ENCODE measurements around the gene OSBPL5.

The OSBPL5 gene

GRCh38 chr11:3197878-3198528 lies 32.9 kb upstream of the OSBPL5 start:
- no peak for DNase-seq

- no peak for DNase-seq
These were observed 32.1 kb upstream of the OSBPL5 start for GRCh38 chr11:3197044-3197695.

DNA sequence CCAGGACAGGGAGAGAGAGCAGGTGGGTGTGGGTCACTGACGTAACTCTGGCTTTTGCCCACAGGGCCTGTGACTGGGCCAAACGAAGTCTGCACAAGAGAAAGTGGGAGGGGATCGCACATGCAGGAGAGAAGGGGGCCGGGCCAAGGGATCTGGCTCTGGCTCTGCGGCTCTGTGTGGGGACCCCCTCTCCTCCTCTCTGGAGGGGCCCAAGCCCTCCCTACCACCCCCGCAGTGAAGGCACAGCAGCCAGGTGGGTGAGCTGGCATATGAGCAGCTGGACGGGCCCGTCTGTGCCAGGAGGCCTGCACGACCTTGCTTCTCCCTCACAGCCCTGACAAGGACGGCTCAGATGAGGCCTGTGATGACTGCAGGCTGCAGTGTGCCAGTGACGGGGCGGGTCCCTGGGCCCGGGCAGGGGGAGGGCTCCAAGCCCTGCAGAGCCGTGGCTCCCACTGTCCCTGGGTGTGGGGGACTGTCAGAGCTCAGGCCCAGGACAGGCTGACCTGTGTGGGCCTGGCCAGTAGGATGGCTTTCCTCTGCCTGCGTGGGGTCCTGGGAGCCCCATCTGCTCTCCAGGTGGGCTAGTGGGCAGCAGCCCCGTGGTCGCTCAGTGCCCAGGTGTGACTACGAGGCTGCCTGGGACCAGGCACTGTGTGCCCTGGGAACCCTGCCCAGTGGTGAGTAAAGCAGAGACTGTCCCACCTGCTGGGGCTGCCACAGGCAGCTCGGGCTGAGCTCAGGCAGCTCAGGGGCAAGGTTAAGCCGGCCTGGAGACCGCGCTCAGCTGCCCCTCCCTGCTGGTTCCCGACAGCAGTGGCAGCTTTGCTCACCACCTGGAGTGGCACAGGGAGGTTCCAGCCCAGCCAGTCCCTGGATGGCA lies 31.3 kb upstream of the OSBPL5 start:
- DNase-seq = no peak

- no peak for DNase-seq
These were observed 30.4 kb upstream of the OSBPL5 start for GRCh38 chr11:3195251-3196160.

GRCh38 chr11:3194016-3194816 lies 29.1 kb upstream of the OSBPL5 start:
- no peak for DNase-seq

DNA sequence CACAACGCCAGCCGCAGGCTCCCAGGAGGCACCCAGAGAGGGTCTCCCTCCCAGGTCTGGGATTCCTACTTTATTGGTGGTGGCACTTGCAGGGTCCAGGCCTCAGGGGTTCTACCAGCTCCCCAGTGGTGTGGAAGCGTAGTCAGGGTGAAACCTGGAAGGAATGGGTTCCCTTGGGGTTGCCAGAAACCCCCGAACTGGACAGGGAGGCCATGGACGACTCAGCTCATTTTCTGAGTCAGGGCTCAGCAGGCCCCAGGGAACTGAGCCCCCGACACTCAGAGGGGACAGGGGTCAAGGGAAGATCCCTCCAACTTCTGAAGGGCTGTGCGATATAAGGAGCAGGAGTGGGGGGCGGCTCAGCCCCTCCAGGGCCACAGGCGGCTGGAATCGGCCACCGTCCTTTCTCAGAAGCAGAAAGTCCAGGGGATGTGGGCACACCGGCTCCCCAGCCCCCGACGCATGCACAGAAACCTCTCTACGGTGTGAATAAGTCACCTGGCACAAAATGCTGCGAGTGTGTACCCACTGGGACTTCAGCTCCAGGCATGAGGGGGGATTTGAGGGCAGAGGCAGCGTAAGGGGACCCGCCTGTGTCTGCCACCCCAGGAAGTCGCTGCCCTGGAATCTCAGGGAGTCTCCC lies 28.4 kb upstream of the OSBPL5 start:
- DNase-seq = no peak

- no peak for DNase-seq
These were observed 27.6 kb upstream of the OSBPL5 start for GRCh38 chr11:3192511-3193372.

- no peak for DNase-seq
These were observed 26.6 kb upstream of the OSBPL5 start for GRCh38 chr11:3191586-3192324.

- DNase-seq = no peak
These were observed 25.5 kb upstream of the OSBPL5 start for GRCh38 chr11:3190600-3190999.

DNA sequence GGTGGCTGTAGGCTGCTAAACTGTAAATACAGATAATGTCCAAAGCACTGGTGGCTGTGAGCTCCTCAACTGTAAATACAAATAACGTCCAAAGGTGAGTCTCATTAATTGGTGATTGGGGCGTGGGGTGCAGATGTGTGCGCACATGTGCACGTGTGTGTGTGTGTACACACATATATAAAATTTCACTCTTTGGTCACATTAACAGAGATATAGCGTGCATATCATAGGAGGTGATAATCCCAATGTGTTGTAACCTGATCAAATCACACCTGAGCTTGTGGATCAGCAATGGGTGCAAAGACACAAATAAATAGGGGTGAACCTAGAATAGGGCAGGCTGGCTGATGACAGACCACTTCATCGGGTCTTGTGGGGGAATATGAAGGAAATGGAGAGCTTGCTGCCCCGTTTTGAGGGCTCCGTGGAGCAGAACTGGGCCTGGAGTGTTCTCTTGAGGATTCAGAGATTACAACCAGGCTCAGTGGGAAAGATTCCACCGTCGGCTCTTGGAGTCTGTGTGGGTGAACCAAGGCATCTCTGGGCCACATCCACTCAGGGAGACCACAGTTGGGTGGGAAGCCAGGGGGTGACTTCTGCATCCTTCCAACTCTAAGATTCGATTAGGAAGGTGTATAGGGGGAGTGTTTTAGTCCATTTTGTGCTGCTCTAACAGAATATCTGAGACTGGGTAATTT lies 24.9 kb upstream of the OSBPL5 start:
- DNase-seq = no peak

DNA sequence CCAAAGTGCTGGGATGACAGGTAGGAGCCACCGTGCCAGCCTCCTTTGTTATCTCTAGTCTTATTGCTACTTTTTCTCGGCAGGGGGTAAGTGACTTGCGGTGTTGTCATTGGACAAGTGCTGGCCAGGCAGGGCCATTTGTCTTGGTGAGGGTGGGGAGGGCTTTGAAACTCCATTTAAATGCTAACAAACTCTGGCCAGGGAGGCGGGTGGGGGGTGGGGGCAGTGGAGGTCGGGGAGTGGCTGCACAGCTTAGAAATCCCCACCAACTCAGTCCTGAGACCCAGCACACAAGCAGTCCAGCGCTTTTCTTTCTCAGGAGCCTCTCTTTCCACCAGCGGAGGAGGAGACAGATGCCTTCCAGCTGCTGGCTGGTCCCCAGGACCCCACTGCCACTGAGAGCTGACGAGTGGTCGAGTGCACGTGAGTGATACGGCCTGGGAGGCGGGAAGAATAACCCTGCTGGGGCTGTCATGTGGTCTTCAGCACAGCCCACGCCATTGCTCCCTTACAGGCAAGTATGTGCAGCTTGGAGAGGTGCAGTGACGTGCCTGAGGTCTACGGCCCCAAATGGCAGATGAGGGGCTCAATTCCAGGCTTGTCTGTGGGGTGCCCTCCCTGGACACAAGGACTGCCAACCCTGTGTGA lies 24.2 kb upstream of the OSBPL5 start:
- no peak for DNase-seq

GRCh38 chr11:3188496-3189195 lies 23.5 kb upstream of the OSBPL5 start:
- DNase-seq = no peak

GRCh38 chr11:3186166-3186953 lies 21.2 kb upstream of the OSBPL5 start:
- no peak for DNase-seq

- no peak for DNase-seq
These were observed 19.7 kb upstream of the OSBPL5 start for GRCh38 chr11:3184732-3185347.

GRCh38 chr11:3183523-3183922 lies 18.4 kb upstream of the OSBPL5 start:
- DNase-seq = no peak

DNA sequence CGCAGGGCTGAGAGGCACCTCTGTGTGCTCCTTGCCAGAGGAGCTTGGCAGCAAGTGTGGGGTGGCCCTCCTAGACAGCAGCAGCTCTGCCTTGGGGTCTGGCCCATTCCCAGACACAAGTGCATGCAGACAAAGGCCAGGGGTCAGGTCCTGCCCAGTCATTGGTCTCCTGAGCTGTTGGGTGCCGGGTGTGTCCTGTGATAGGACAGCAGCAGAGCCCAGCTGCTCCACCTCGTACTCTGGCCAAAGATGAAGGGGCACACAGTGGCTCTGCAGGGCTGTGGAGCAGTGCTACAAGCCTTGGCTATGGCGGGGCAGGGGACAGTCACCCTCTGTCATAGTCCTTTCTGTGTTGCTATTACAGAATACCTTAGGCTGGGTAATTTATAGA lies 17.3 kb upstream of the OSBPL5 start:
- no peak for DNase-seq
